ENCODE results near the gene BOLA1. TPM values are rescaled to one million over a fixed set of nuclear protein-coding genes. Genes with fewer than 3 reads are reported as not detected.
"Not testable (repeated sequence)": the region's sequence is repeated elsewhere in the genome, so short reads cannot be mapped to it uniquely, and the experiment has no call there.

The BOLA1 gene
- total and polyA plus RNA-seq, 2 donors (not counting 1 experiment from before 2014, with no cell fraction given): 15.0 to 16.7 TPM

- Mint-ChIP-seq H3K27me3 (no peaks in the 10 kb centered on the region), H3K4me1 (peaks cover 11% of the 10 kb centered on the region), H3K9me3 (ENCODE audit: insufficient read depth) (no peaks in the 10 kb centered on the region), H3K27ac (no peak overlapping the region), H3K4me3 (no peak overlapping the region)
- DNase-seq (peak; percentile 98), ATAC-seq (ENCODE audit: low read depth) (peak; percentile 73)
- intact Hi-C loops (cut with micrococcal nuclease): no loop called here
- Histone ChIP-seq H3K4me2 (replicated peaks; ENCODE audit: low read depth, low read length, poor library complexity, severe bottlenecking) (peak overlapping the region; percentile 91), H3K4me3 (ENCODE audit: control extremely low read depth in 1 of 5, extremely low read depth in 1 of 5, insufficient read depth in 1 of 5, low read depth in 2 of 5, low read length in 4 of 5) (peak overlapping the region; percentile 84 to 97 (median 92)), H3K27me3 (replicated peaks in 1 of 4; ENCODE audit: control extremely low read depth in 1 of 4, control insufficient read depth in 3 of 4, insufficient read depth in 4 of 4, low read length in 3 of 4) (no peaks in the 10 kb centered on the region), H3K36me3 (replicated peaks in 1 of 2; ENCODE audit: control extremely low read depth in 1 of 2, control insufficient read depth in 1 of 2, extremely low read depth in 1 of 2, insufficient read depth in 2 of 2, low read length in 1 of 2) (peaks cover 0 to 4% of the 10 kb centered on the region in 2 experiments), H3K9me3 (ENCODE audit: control extremely low read depth in 1 of 3, control insufficient read depth in 2 of 3, insufficient read depth in 1 of 3, low read length in 2 of 3) (peaks cover 0 to 5% (median 0%) of the 10 kb centered on the region in 3 donors), H3K9ac (ENCODE audit: low read length) (peak overlapping the region; percentile 83), H2AFZ (ENCODE audit: insufficient read depth, low read depth, low read length, poor library complexity, severe bottlenecking) (peak overlapping the region; percentile 30), H3K27ac (ENCODE audit: low read length in 2 of 2) (peak overlapping the region; percentile 89 to 94), H4K20me1 (ENCODE audit: control insufficient read depth, insufficient read depth, low read length, poor library complexity, severe bottlenecking) (peaks cover 29% of the 10 kb centered on the region), H3K79me2 (ENCODE audit: control insufficient read depth, insufficient read depth, low read length) (peaks cover 38% of the 10 kb centered on the region), H3K4me1 (ENCODE audit: control insufficient read depth in 2 of 2, insufficient read depth in 2 of 2, low read length in 2 of 2) (peaks cover 23 to 33% of the 10 kb centered on the region in 2 donors)
- 0% methylated on average over 53 of the region's 62 CpGs for WGBS (ENCODE audit: insufficient coverage)
- CTCF ChIA-PET: interaction anchor here (0.7 to 2.5 kb wide), 5 partner anchors 41 to 301 kb away, joined by 4 to 14 read pairs (median 8); partner anchors contain the start of gene SF3B4
- POLR2A ChIA-PET: interaction anchor here (0.6 to 4.9 kb wide), 23 partner anchors 9 to 1395 kb away, joined by 3 to 51 read pairs (median 5); partner anchors contain the start of genes APH1A, BOLA1, FALEC and MCL1
- TF ChIP-seq EZH2 (IDR thresholded peaks at IDR 0.05; ENCODE audit: borderline replicate concordance, insufficient read depth, low read depth, low read length, poor library complexity, severe bottlenecking) (no peak), CTCF (IDR thresholded peaks at IDR 0.05) (no peak)
Observed at GRCh38 chr1:149886396-149887195, 12.8 kb upstream of the BOLA1 start.

- ChIA-PET CTCF (interaction anchor here (1.7 to 2.5 kb wide), 4 partner anchors 41 to 300 kb away, joined by 7 to 14 read pairs (median 8); partner anchors contain the start of gene SF3B4), POLR2A (interaction anchor here (0.7 to 4.9 kb wide), 20 partner anchors 10 to 1395 kb away, joined by 3 to 51 read pairs (median 5); partner anchors contain the start of genes APH1A, BOLA1, FALEC and MCL1)
- H3K36me3 ChIP-seq (replicated peaks in 1 of 2; ENCODE audit: control extremely low read depth in 1 of 2, control insufficient read depth in 1 of 2, extremely low read depth in 1 of 2, insufficient read depth in 2 of 2, low read length in 1 of 2); H3K27me3 Mint-ChIP-seq; ATAC-seq (ENCODE audit: low read depth); H3K4me3 Mint-ChIP-seq; DNase-seq; H3K9me3 ChIP-seq (ENCODE audit: control extremely low read depth in 1 of 3, control insufficient read depth in 2 of 3, insufficient read depth in 1 of 3, low read length in 2 of 3); intact Hi-C loops (cut with micrococcal nuclease); H3K27ac Mint-ChIP-seq; H3K4me1 Mint-ChIP-seq; H3K27me3 ChIP-seq (replicated peaks in 1 of 4; ENCODE audit: control extremely low read depth in 1 of 4, control insufficient read depth in 3 of 4, insufficient read depth in 4 of 4, low read length in 3 of 4); H3K9me3 Mint-ChIP-seq (ENCODE audit: insufficient read depth): not testable (repeated sequence)
- Histone ChIP-seq H3K9ac (ENCODE audit: low read length) (peak overlapping the region; percentile 81), H3K79me2 (ENCODE audit: control insufficient read depth, insufficient read depth, low read length) (peaks cover 33% of the 10 kb centered on the region), H2AFZ (ENCODE audit: insufficient read depth, low read depth, low read length, poor library complexity, severe bottlenecking) (peak overlapping the region; percentile 30), H3K4me3 (ENCODE audit: control extremely low read depth in 1 of 5, extremely low read depth in 1 of 5, insufficient read depth in 1 of 5, low read depth in 2 of 5, low read length in 4 of 5) (peak overlapping the region; percentile 84 to 98 (median 92)), H3K27ac (ENCODE audit: low read length in 2 of 2) (peak overlapping the region; percentile 89 to 94), H4K20me1 (ENCODE audit: control insufficient read depth, insufficient read depth, low read length, poor library complexity, severe bottlenecking) (peaks cover 26% of the 10 kb centered on the region), H3K4me1 (ENCODE audit: control insufficient read depth in 2 of 2, insufficient read depth in 2 of 2, low read length in 2 of 2) (peaks cover 23 to 33% of the 10 kb centered on the region in 2 donors), H3K4me2 (replicated peaks; ENCODE audit: low read depth, low read length, poor library complexity, severe bottlenecking) (peak overlapping the region; percentile 78)
- WGBS (ENCODE audit: insufficient coverage): 0% methylated on average over 8 of the region's 13 CpGs
Observed at GRCh38 chr1:149887196-149887455, 12.2 kb upstream of the BOLA1 start.

All from B cell (primary cell).